GM19023 (cell line): ENCODE measurements around the gene IRGQ.
A peak's percentile ranks its signal among the peaks of the same experiment; 100 is the strongest.
"Not testable (repeated sequence)": the region's sequence is repeated elsewhere in the genome, so short reads cannot be mapped to it uniquely, and the experiment has no call there.

ENCODE experiments used
- ATAC-seq: cut with Tn5 transposase; IDR thresholded peaks from one replicate; pipeline ENCODE4 v1.9.1; 2021; ENCODE audit warnings: mild to moderate bottlenecking, moderate library complexity; ENCODE audit not compliant: unreplicated experiment

The IRGQ gene

GRCh38 chr19:43595999-43596841, at the start of gene IRGQ, which contains the start of gene ZNF576:
IRGQ (minus strand) TSS chr19:43596134; CDS start chr19:43595338, 796 bp downstream.
ZNF576 (plus strand) TSS chr19:43596595; CDS start chr19:43597109, 514 bp downstream.
- ATAC-seq, result peak; percentile 82

GRCh38 chr19:43644181-43644580, 48.2 kb upstream of the IRGQ start:
- ATAC-seq, result no peak

- no peak for ATAC-seq
Observed at GRCh38 chr19:43643326-43643725, 47.4 kb upstream of the IRGQ start.

- ATAC-seq, result no peak
Observed at GRCh38 chr19:43642531-43642930, 46.6 kb upstream of the IRGQ start.

GRCh38 chr19:43641333-43641732, 45.4 kb upstream of the IRGQ start:
- ATAC-seq, result no peak

- ATAC-seq, result no peak
Observed at GRCh38 chr19:43640424-43640757, 44.5 kb upstream of the IRGQ start.

GRCh38 chr19:43639519-43640423, 43.8 kb upstream of the IRGQ start, which contains the start of gene CADM4:
CADM4 (minus strand) TSS chr19:43639850; CDS start chr19:43639790, 60 bp downstream.
- no peak for ATAC-seq

- ATAC-seq, result no peak
Observed at GRCh38 chr19:43638995-43639518, 43.1 kb upstream of the IRGQ start.

GRCh38 chr19:43638214-43638994, 42.5 kb upstream of the IRGQ start:
- no peak for ATAC-seq

- no peak for ATAC-seq
Observed at GRCh38 chr19:43636121-43636683, 40.3 kb upstream of the IRGQ start.

GRCh38 chr19:43635561-43635940, 39.6 kb upstream of the IRGQ start:
- not testable (repeated sequence) for ATAC-seq

GRCh38 chr19:43634872-43635560, 39.1 kb upstream of the IRGQ start:
- no peak for ATAC-seq

GRCh38 chr19:43634506-43634871, 38.6 kb upstream of the IRGQ start:
- no peak for ATAC-seq

GRCh38 chr19:43634068-43634467, 38.1 kb upstream of the IRGQ start:
- ATAC-seq, result no peak

- no peak for ATAC-seq
Observed at GRCh38 chr19:43633520-43633919, 37.6 kb upstream of the IRGQ start.

GRCh38 chr19:43631491-43631890, 35.6 kb upstream of the IRGQ start:
- ATAC-seq, result no peak

GRCh38 chr19:43628646-43629326, 32.9 kb upstream of the IRGQ start:
- ATAC-seq, result no peak

- no peak for ATAC-seq
Observed at GRCh38 chr19:43626838-43627237, 30.9 kb upstream of the IRGQ start.

- ATAC-seq, result no peak
Observed at GRCh38 chr19:43625918-43626579, 30.1 kb upstream of the IRGQ start.
